GM18508 (cell line): ENCODE data around the gene ARRDC2.
"Not testable (repeated sequence)": the region's sequence is repeated elsewhere in the genome, so short reads cannot be mapped to it uniquely, and the experiment has no call there.

Experiments used
- ATAC-seq: cut with Tn5 transposase; IDR thresholded peaks from one replicate; pipeline ENCODE4 v1.9.1; 2021; ENCODE audit warnings: moderate number of reproducible peaks; ENCODE audit not compliant: insufficient read depth, unreplicated experiment

The ARRDC2 gene

GRCh38 chr19:18013210-18014111 lies 5.5 kb downstream of the ARRDC2 start:
- ATAC-seq, result no peak

- ATAC-seq, result no peak
Observed at GRCh38 chr19:18014197-18014596, 6.2 kb downstream of the ARRDC2 start.

GRCh38 chr19:18016209-18016910 lies 8.4 kb downstream of the ARRDC2 start:
- no peak for ATAC-seq

- ATAC-seq, result no peak
Observed at GRCh38 chr19:18017275-18018083, 9.5 kb downstream of the ARRDC2 start.

GRCh38 chr19:18020212-18021085 lies 12.5 kb downstream of the ARRDC2 start:
- no peak for ATAC-seq

- ATAC-seq, result no peak
Observed at GRCh38 chr19:18021121-18021755, 13.3 kb downstream of the ARRDC2 start.

GRCh38 chr19:18023622-18024251 lies 15.8 kb downstream of the ARRDC2 start:
- no peak for ATAC-seq

- ATAC-seq, result no peak
Observed at GRCh38 chr19:18027151-18027550, 19.2 kb downstream of the ARRDC2 start.

- ATAC-seq, result no peak
Observed at GRCh38 chr19:18029617-18030338, 21.8 kb downstream of the ARRDC2 start.

- not testable (repeated sequence) for ATAC-seq
Observed at GRCh38 chr19:18031401-18031800, 23.4 kb downstream of the ARRDC2 start.

GRCh38 chr19:18032102-18032501 lies 24.1 kb downstream of the ARRDC2 start:
- ATAC-seq, result not testable (repeated sequence)

GRCh38 chr19:18041054-18041453 lies 33.1 kb downstream of the ARRDC2 start:
- no peak for ATAC-seq

GRCh38 chr19:18043676-18044075 lies 35.7 kb downstream of the ARRDC2 start:
- ATAC-seq, result no peak

- ATAC-seq, result peak; percentile 66
Observed at GRCh38 chr19:18044825-18045304, 36.9 kb downstream of the ARRDC2 start.

- ATAC-seq, result no peak
Observed at GRCh38 chr19:18045307-18046050, 37.5 kb downstream of the ARRDC2 start.

- ATAC-seq, result no peak
Observed at GRCh38 chr19:18046059-18046718, 38.2 kb downstream of the ARRDC2 start.

- no peak for ATAC-seq
Observed at GRCh38 chr19:18049385-18049784, 41.4 kb downstream of the ARRDC2 start.
